PC-3 (cell line): ENCODE measurements around the gene SPC24. TPM values are rescaled to one million over a fixed set of nuclear protein-coding genes. Genes with fewer than 3 reads are reported as not detected.
"Not testable (repeated sequence)": the region's sequence is repeated elsewhere in the genome, so short reads cannot be mapped to it uniquely, and the experiment has no call there.

Source experiments
- ATAC-seq: fragments of 200-7000 bp; cut with Tn5 transposase; 2 replicates; pipeline ENCODE4 v1.9.1; 2020; ENCODE audit warnings: mild to moderate bottlenecking, moderate library complexity
- BruUV-seq: library from RNA; stranded (reverse); fragments of 400-500 nt; replicated peaks from 2 replicates; lab custom pipeline; 2021; lab: Mats Ljungman, UMichigan
- CTCF ChIA-PET: fragments of 300-600 bp; sonication (Branson Sonifier 250); formaldehyde crosslinking; loops from one replicate; lab custom pipeline; 2022; ENCODE audit warnings: antibody characterized with exemption; lab: Charles Lee
- POLR2A ChIA-PET: fragments of 300-600 bp; sonication (Branson Sonifier 250); formaldehyde crosslinking; loops from one replicate; lab custom pipeline; 2022; ENCODE audit warnings: antibody characterized with exemption; ENCODE audit not compliant: unreplicated experiment; lab: Charles Lee
- DNase-seq: peaks from one replicate; pipeline ENCODE4 v3.0.0-alpha.2; 2015
- H2AFZ ChIP-seq: fragments of 300-600 bp; sonication (generic); 2 replicates; pipeline ENCODE4 v1.6.0; 2016; ENCODE audit warnings: antibody characterized with exemption, low read length
- H3F3A ChIP-seq: fragments of 300-600 bp; sonication (generic); one replicate; pipeline ENCODE4 v1.6.0; 2017; ENCODE audit warnings: antibody characterized with exemption, low read length, control low read depth, mild to moderate bottlenecking; ENCODE audit not compliant: unreplicated experiment
- H3K27ac ChIP-seq: fragments of 300-600 bp; sonication (generic); 2 replicates; pipeline ENCODE4 v1.5.1; 2016; ENCODE audit warnings: mild to moderate bottlenecking, low read length
- H3K27me3 ChIP-seq: fragments of 300-600 bp; sonication (generic); 2 replicates; pipeline ENCODE4 v1.6.1; 2016; ENCODE audit warnings: low read length, mixed read lengths
- H3K36me3 ChIP-seq: fragments of 300-600 bp; sonication (generic); 2 replicates; pipeline ENCODE4 v1.6.1; 2016; ENCODE audit warnings: low read depth, mixed run types, low read length, mixed read lengths
- H3K4me1 ChIP-seq: fragments of 300-600 bp; sonication (generic); 2 replicates; pipeline ENCODE4 v1.5.1; 2016; ENCODE audit warnings: low read length; ENCODE audit not compliant: insufficient read depth
- H3K4me2 ChIP-seq: fragments of 300-600 bp; sonication (generic); 2 replicates; pipeline ENCODE4 v1.6.0; 2016; ENCODE audit warnings: low read length
- H3K4me3 ChIP-seq: fragments of 300-600 bp; sonication (generic); 2 replicates; pipeline ENCODE4 v1.5.1; 2016; ENCODE audit warnings: mild to moderate bottlenecking, low read length, mixed read lengths
- H3K79me2 ChIP-seq: fragments of 300-600 bp; sonication (generic); 2 replicates; pipeline ENCODE4 v1.6.1; 2017; ENCODE audit warnings: low read length, mixed read lengths
- H3K9ac ChIP-seq: fragments of 300-600 bp; sonication (generic); 2 replicates; pipeline ENCODE4 v1.6.0; 2016; ENCODE audit warnings: mild to moderate bottlenecking, low read length
- H3K9me2 ChIP-seq: fragments of 300-600 bp; sonication (generic); replicated peaks from 2 replicates; pipeline ENCODE4 v1.6.1; 2016; ENCODE audit warnings: mixed run types, low read length, mixed read lengths
- H3K9me3 ChIP-seq: fragments of 300-600 bp; sonication (generic); 2 replicates; pipeline ENCODE4 v1.6.1; 2016; ENCODE audit warnings: low read length, mixed read lengths
- H4K20me1 ChIP-seq: fragments of 300-600 bp; sonication (generic); 2 replicates; pipeline ENCODE4 v1.6.1; 2016; ENCODE audit warnings: low read length, mixed read lengths
- EZH2 ChIP-seq: fragments of 300-600 bp; sonication (generic); IDR thresholded peaks from one replicate; pipeline ENCODE4 v1.6.1; 2017; ENCODE audit warnings: antibody characterized with exemption, mild to moderate bottlenecking, low read length; ENCODE audit not compliant: unreplicated experiment
- EZH2phosphoT487 ChIP-seq: fragments of 300-600 bp; sonication (generic); IDR thresholded peaks from 2 replicates; pipeline ENCODE4 v1.6.1; 2018; ENCODE audit warnings: mild to moderate bottlenecking, antibody characterized with exemption, low read length, borderline replicate concordance
- intact Hi-C: fragments of 100-400 bp; cut with micrococcal nuclease; formaldehyde crosslinking; loops from 2 replicates; pipeline ENCODE4 v1.9.0; 2023
- total RNA-seq: library from RNA; depleted of rRNA; stranded (reverse); fragments of >200 nt; gene quantifications from 2 replicates; pipeline ENCODE4 v1.2.3, GENCODE V29; 2014
- TF ChIP-seq, protein P1 (sequence below): fragments of 300-600 bp; sonication (generic); conservative IDR thresholded peaks from 2 replicates; pipeline ENCODE4 v1.5.1; 2017; ENCODE audit warnings: antibody characterized with exemption, low read depth, mild to moderate bottlenecking, low read length

SPC24 gene
- total RNA-seq, 1 experiment from 2014 or later = 142 TPM

DNA sequence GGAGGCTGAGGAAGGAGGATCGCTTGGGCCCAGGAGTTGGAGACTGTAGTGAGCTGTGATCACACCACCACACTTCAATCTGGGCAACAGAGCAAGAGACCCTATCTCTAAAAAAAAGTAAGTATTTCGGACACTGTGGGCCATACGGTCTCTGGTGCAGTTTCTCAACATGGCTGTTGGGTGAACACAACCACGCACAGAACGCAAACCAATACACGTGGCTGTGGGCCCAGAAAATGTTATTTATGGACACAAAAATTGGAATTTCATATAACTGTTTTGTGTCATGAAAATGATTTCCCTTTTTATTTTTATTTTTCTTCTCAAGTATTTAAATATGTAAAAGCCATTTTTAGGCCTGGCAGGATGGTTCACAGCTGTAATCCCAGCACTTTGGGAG lies 46.8 kb downstream of the SPC24 start:
- intact Hi-C loops = no loop called here
- Histone ChIP-seq H3K27ac (no peak overlapping the region), H4K20me1 (peaks cover 46% of the 10 kb centered on the region), H3K9me2 (no peaks in the 10 kb centered on the region), H3K9me3 (no peaks in the 10 kb centered on the region), H3K9ac (no peak overlapping the region), H3K27me3 (no peaks in the 10 kb centered on the region), H2AFZ (no peak overlapping the region), H3K4me2 (no peak overlapping the region), H3K4me1 (no peaks in the 10 kb centered on the region), H3K79me2 (peaks cover 23% of the 10 kb centered on the region), H3K4me3 (no peak overlapping the region), H3K36me3 (peaks cover 87% of the 10 kb centered on the region), H3F3A (peaks cover 4% of the 10 kb centered on the region)
- DNase-seq (no peak), ATAC-seq (no peak)
- no TSS peak for BruUV-seq
- TF ChIP-seq EZH2phosphoT487 (no peak), EZH2 (no peak)
- TF ChIP-seq, protein P1, sequence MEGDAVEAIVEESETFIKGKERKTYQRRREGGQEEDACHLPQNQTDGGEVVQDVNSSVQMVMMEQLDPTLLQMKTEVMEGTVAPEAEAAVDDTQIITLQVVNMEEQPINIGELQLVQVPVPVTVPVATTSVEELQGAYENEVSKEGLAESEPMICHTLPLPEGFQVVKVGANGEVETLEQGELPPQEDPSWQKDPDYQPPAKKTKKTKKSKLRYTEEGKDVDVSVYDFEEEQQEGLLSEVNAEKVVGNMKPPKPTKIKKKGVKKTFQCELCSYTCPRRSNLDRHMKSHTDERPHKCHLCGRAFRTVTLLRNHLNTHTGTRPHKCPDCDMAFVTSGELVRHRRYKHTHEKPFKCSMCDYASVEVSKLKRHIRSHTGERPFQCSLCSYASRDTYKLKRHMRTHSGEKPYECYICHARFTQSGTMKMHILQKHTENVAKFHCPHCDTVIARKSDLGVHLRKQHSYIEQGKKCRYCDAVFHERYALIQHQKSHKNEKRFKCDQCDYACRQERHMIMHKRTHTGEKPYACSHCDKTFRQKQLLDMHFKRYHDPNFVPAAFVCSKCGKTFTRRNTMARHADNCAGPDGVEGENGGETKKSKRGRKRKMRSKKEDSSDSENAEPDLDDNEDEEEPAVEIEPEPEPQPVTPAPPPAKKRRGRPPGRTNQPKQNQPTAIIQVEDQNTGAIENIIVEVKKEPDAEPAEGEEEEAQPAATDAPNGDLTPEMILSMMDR = no peak
- CTCF ChIA-PET = no interaction called here
- POLR2A ChIA-PET = no interaction called here

DNA sequence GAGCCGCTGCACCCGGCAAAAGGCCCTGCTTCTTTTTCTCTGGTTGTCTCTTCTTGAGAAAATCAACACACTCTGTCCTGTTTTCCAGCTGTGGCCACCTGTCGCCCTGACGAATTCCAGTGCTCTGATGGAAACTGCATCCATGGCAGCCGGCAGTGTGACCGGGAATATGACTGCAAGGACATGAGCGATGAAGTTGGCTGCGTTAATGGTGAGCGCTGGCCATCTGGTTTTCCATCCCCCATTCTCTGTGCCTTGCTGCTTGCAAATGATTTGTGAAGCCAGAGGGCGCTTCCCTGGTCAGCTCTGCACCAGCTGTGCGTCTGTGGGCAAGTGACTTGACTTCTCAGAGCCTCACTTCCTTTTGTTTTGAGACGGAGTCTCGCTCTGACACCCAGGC lies 49.1 kb downstream of the SPC24 start:
- TF ChIP-seq EZH2 (no peak), EZH2phosphoT487 (no peak)
- TF ChIP-seq, protein P1 = no peak
- H3K36me3 ChIP-seq = peaks cover 85% of the 10 kb centered on the region
- H3K4me1 ChIP-seq = no peaks in the 10 kb centered on the region
- intact Hi-C loops = no loop called here
- H4K20me1 ChIP-seq = peaks cover 48% of the 10 kb centered on the region
- CTCF ChIA-PET = no interaction called here
- POLR2A ChIA-PET = no interaction called here
- H3K4me2 ChIP-seq = no peak overlapping the region
- no peak overlapping the region for H3K9ac ChIP-seq
- H3K27me3 ChIP-seq = no peaks in the 10 kb centered on the region
- H3F3A ChIP-seq = no peaks in the 10 kb centered on the region
- no peak overlapping the region for H3K27ac ChIP-seq
- ATAC-seq = no peak
- no peak overlapping the region for H3K4me3 ChIP-seq
- DNase-seq = no peak
- no peaks in the 10 kb centered on the region for H3K9me2 ChIP-seq
- peaks cover 25% of the 10 kb centered on the region; the same call in 1 of the 2 replicates for H3K79me2 ChIP-seq
- BruUV-seq = no TSS peak
- H3K9me3 ChIP-seq = no peaks in the 10 kb centered on the region
- H2AFZ ChIP-seq = no peak overlapping the region

DNA sequence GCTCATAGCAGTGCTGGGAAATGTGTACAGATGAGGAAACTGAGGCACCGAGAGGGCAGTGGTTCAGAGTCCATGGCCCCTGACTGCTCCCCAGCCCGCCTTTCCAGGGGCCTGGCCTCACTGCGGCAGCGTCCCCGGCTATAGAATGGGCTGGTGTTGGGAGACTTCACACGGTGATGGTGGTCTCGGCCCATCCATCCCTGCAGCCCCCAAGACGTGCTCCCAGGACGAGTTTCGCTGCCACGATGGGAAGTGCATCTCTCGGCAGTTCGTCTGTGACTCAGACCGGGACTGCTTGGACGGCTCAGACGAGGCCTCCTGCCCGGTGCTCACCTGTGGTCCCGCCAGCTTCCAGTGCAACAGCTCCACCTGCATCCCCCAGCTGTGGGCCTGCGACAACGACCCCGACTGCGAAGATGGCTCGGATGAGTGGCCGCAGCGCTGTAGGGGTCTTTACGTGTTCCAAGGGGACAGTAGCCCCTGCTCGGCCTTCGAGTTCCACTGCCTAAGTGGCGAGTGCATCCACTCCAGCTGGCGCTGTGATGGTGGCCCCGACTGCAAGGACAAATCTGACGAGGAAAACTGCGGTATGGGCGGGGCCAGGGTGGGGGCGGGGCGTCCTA lies 50.5 kb downstream of the SPC24 start:
- ATAC-seq (no peak), DNase-seq (no peak)
- intact Hi-C loops = no loop called here
- Histone ChIP-seq H3K4me3 (no peak overlapping the region), H3K36me3 (peaks cover 85% of the 10 kb centered on the region), H3K4me2 (no peak overlapping the region), H3K4me1 (no peaks in the 10 kb centered on the region), H3F3A (no peaks in the 10 kb centered on the region), H3K9me3 (no peaks in the 10 kb centered on the region), H4K20me1 (peaks cover 54% of the 10 kb centered on the region), H3K9ac (no peak overlapping the region), H3K9me2 (no peaks in the 10 kb centered on the region), H3K27ac (no peak overlapping the region), H3K27me3 (no peaks in the 10 kb centered on the region), H3K79me2 (peaks cover 34% of the 10 kb centered on the region), H2AFZ (no peak overlapping the region)
- POLR2A ChIA-PET = no interaction called here
- BruUV-seq = TSS peak; percentile 9
- TF ChIP-seq, protein P1 = no peak
- no peak for TF ChIP-seq EZH2phosphoT487
- no peak for TF ChIP-seq EZH2
- CTCF ChIA-PET = no interaction called here

DNA sequence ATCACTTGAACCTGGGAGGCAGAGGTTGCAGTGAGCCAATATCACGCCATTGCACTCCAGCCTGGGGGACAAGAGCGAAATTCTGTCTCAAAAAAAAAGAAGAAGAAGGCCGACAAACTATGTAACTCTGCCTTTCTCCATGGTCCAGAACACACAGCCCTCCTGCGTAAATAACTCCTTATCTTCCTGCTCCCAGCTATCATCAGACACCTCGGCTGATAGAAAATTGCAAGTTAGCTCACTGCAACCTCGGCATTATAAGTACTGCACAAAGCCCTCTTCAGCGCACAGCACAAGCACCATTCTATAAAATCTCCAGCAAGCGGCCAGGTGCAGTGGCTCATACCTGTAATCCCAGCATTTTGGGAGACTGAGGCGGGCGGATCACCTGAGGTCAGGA lies 51.9 kb downstream of the SPC24 start:
- H3K27me3 ChIP-seq, intact Hi-C loops, H3K27ac ChIP-seq, DNase-seq, ATAC-seq, H3K4me3 ChIP-seq, H2AFZ ChIP-seq, H3F3A ChIP-seq, H3K9me3 ChIP-seq, CTCF ChIA-PET, H3K9ac ChIP-seq, H3K4me2 ChIP-seq, H3K9me2 ChIP-seq, H3K4me1 ChIP-seq: not testable (repeated sequence)
- H3K36me3 ChIP-seq = peaks cover 85% of the 10 kb centered on the region
- POLR2A ChIA-PET = interaction anchor here (0.6 kb wide), 1 partner anchor 9 kb away, joined by 7 read pairs; no protein-coding TSS in a partner anchor
- BruUV-seq = TSS peak; percentile 15
- H4K20me1 ChIP-seq = peaks cover 67% of the 10 kb centered on the region
- H3K79me2 ChIP-seq = peaks cover 45% of the 10 kb centered on the region
